Erythroblast (primary cell): ENCODE measurements around the gene GOLPH3.

Source experiments
- GATA1 ChIP-seq: IDR thresholded peaks from 2 replicates; pipeline ENCODE4 v1.6.1; 2011; ENCODE audit warnings: low read depth, mild to moderate bottlenecking, control low read depth, low read length, moderate library complexity
- POLR2A ChIP-seq: IDR thresholded peaks from 2 replicates; pipeline ENCODE4 v1.6.1; 2011; ENCODE audit warnings: mild to moderate bottlenecking, low read length

GRCh38 chr5:32190095-32190494 lies 16.0 kb upstream of the GOLPH3 start:
- TF ChIP-seq POLR2A (no peak), GATA1 (no peak)
